GM06990 (cell line): ENCODE data around the gene TTC16.

Experiments
- DNase-seq: peaks from one replicate; pipeline ENCODE4 v3.0.0-alpha.2; 2011; ENCODE audit not compliant: insufficient read length; ENCODE audit errors: extremely low read depth
- H3K27me3 ChIP-seq: replicated peaks from 2 replicates; pipeline ENCODE4 v1.6.0; 2011; ENCODE audit warnings: low read length; ENCODE audit not compliant: control insufficient read depth, insufficient read depth
- H3K36me3 ChIP-seq: 2 replicates; pipeline ENCODE4 v1.5.1; 2011; ENCODE audit warnings: low read length; ENCODE audit not compliant: control insufficient read depth, insufficient read depth
- H3K4me3 ChIP-seq: replicated peaks from 2 replicates; pipeline ENCODE4 v1.5.1; 2011; ENCODE audit warnings: low read depth, mild to moderate bottlenecking, control low read depth, low read length
- CTCF ChIP-seq: IDR thresholded peaks from 2 replicates; pipeline ENCODE4 v1.5.1; 2011; ENCODE audit warnings: low read length, control low read depth, mild to moderate bottlenecking, inconsistent platforms; ENCODE audit not compliant: insufficient read depth, poor library complexity, severe bottlenecking

The TTC16 gene, protein sequence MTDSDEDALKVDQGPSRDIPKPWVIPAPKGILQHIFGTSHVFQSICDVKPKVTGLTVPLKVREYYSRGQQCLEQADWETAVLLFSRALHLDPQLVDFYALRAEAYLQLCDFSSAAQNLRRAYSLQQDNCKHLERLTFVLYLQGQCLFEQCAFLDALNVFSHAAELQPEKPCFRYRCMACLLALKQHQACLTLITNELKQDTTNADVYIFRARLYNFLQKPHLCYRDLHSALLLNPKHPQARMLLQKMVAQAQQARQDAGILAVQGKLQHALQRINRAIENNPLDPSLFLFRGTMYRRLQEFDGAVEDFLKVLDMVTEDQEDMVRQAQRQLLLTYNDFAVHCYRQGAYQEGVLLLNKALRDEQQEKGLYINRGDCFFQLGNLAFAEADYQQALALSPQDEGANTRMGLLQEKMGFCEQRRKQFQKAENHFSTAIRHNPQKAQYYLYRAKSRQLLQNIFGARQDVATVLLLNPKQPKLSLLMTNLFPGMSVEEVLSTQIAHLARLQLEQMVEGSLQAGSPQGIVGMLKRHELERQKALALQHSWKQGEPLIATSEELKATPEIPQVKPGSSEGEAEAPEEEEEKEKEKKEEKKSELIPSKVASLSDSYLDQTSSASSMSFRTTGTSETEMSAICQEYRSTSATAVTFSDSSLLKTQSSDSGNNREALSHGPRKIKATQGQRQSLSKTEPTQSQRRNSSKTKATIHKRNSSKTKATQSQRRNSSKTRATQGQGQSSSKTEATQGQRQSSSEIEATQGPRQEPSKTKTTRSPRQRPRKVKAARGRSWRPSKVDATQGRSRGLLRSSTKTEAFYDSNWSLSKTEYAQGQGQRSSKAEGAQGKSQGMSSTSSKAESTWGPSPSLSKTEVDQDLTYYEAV

GRCh38 chr9:127715470-127716337 lies at the start of gene TTC16, which contains the start of gene PTRH1:
TSS of gene TTC16 (plus strand) at chr9:127716079. CDS start at chr9:127716146, 67 bp downstream.
TSS of gene PTRH1 (minus strand) at chr9:127715663. CDS start at chr9:127715639, 24 bp downstream.
- H3K4me3 ChIP-seq, result peak within 1 kb of the TSS; percentile 91
- no peaks in the 10 kb centered on the region; the same call in 1 of the 2 replicates for H3K36me3 ChIP-seq
- peak; percentile 95 for DNase-seq
- no peaks in the 10 kb centered on the region for H3K27me3 ChIP-seq
- TF ChIP-seq CTCF, result no peak

- Histone ChIP-seq H3K36me3 (no peaks in the 10 kb centered on the region), H3K27me3 (no peaks in the 10 kb centered on the region; the same call in 1 of the 2 replicates), H3K4me3 (no peak overlapping the region)
- DNase-seq, result no peak
- TF ChIP-seq CTCF, result no peak
Measured at GRCh38 chr9:127667127-127667844, 48.6 kb upstream of the TTC16 start.

- Histone ChIP-seq H3K4me3 (no peak overlapping the region), H3K27me3 (no peaks in the 10 kb centered on the region; the same call in 1 of the 2 replicates), H3K36me3 (no peaks in the 10 kb centered on the region)
- TF ChIP-seq CTCF, result no peak
- no peak for DNase-seq
Measured at GRCh38 chr9:127667906-127668305, 48.0 kb upstream of the TTC16 start.

GRCh38 chr9:127673234-127673633 lies 42.6 kb upstream of the TTC16 start:
- DNase-seq, result no peak
- Histone ChIP-seq H3K36me3 (no peaks in the 10 kb centered on the region), H3K4me3 (no peak overlapping the region), H3K27me3 (no peaks in the 10 kb centered on the region)
- TF ChIP-seq CTCF, result no peak

DNA sequence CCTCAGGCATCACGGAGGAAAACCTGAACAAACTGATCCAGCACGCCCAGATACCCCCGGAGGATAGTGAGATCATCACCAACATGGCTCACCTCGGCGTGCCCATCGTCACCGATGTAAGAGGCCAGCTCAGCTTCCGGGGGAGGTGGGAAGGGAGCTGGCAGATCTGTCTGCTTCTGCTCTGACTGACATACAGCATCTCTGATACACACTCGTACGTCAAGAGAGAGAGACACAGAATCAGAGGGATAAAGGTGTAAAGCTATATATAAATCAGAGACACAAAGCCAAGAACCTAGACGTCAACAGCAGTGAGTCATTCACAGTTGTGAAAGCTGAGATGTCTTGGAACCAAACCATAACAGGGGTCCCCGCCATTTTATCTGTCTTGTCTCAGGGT lies 39.2 kb upstream of the TTC16 start:
- no peak for TF ChIP-seq CTCF

More for the DNA sequence above, 39.2 kb upstream of the TTC16 start:
- no peak for DNase-seq
- no peak overlapping the region for H3K4me3 ChIP-seq
- H3K36me3 ChIP-seq, result no peaks in the 10 kb centered on the region
- no peaks in the 10 kb centered on the region for H3K27me3 ChIP-seq
